HG03135 (cell line): Measurements from ENCODE around the gene ACTN4.

Experiments
- ATAC-seq: cut with Tn5 transposase; IDR thresholded peaks from one replicate; pipeline ENCODE4 v1.9.1; 2021; ENCODE audit warnings: mild to moderate bottlenecking, moderate library complexity; ENCODE audit not compliant: unreplicated experiment

The ACTN4 gene

GRCh38 chr19:38721979-38722773 is 74.7 kb downstream of the ACTN4 start:
- ATAC-seq, result no peak

- no peak for ATAC-seq
Measured at GRCh38 chr19:38722947-38723605, 75.6 kb downstream of the ACTN4 start.

- no peak for ATAC-seq
Measured at GRCh38 chr19:38723606-38723965, 76.1 kb downstream of the ACTN4 start.

- ATAC-seq, result no peak
Measured at GRCh38 chr19:38723990-38724854, 76.8 kb downstream of the ACTN4 start.

- no peak for ATAC-seq
Measured at GRCh38 chr19:38725469-38726283, 78.2 kb downstream of the ACTN4 start.

GRCh38 chr19:38726284-38726673 is 78.8 kb downstream of the ACTN4 start:
- ATAC-seq, result no peak

- no peak for ATAC-seq
Measured at GRCh38 chr19:38726761-38727301, 79.4 kb downstream of the ACTN4 start.

- no peak for ATAC-seq
Measured at GRCh38 chr19:38727306-38727867, 79.9 kb downstream of the ACTN4 start.

GRCh38 chr19:38727868-38728660 is 80.6 kb downstream of the ACTN4 start:
- ATAC-seq, result no peak

GRCh38 chr19:38728752-38729541 is 81.5 kb downstream of the ACTN4 start:
- no peak for ATAC-seq

- ATAC-seq, result no peak
Measured at GRCh38 chr19:38729653-38730469, 82.4 kb downstream of the ACTN4 start.

- no peak for ATAC-seq
Measured at GRCh38 chr19:38730470-38730730, 83.0 kb downstream of the ACTN4 start.

- ATAC-seq, result no peak
Measured at GRCh38 chr19:38730731-38731589, 83.5 kb downstream of the ACTN4 start.

- ATAC-seq, result no peak
Measured at GRCh38 chr19:38731654-38732301, 84.3 kb downstream of the ACTN4 start.

GRCh38 chr19:38733241-38733492 is 85.7 kb downstream of the ACTN4 start:
- no peak for ATAC-seq

- no peak for ATAC-seq
Measured at GRCh38 chr19:38733493-38734175, 86.2 kb downstream of the ACTN4 start.

GRCh38 chr19:38734176-38734425 is 86.7 kb downstream of the ACTN4 start:
- no peak for ATAC-seq
